ENCODE measurements around the gene KNDC1.

The KNDC1 gene

DNA sequence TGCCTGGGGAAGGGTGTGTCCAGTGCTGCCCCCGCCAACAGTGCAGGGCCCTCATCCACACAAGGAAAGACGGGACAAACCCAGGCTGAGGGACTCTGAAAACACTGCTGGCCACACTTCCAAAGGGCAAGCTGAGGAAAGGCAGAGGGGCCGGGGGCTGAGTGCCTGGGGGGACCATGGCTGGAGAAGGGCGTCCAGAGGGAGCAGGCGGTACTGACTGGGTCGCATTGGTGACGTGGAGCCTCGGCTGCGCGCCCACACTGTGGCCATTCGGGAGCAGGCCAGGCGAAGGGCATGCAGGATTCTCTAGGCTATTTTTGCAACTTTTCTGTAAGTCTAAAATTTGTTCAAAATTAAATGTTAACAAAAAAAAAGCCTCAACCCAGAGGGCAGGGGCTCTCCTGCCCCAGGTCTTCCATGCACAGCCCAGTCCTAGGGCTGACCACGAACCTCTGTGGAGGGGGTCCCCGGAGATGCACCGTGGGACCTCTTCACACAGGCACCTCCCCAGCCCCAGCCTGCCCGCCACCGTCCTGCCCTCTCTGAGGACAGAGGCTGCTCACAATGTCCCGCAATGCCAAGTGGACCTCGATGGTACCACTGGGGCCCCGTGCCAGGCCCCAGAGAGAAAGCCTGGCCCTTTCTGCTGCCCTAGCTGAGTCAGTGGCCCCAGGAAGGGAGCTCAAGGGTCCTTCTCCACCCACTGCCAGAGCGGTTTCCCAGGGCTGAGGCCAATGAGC is 106.2 kb downstream of the KNDC1 start:
- no peak for DNase-seq

DNA sequence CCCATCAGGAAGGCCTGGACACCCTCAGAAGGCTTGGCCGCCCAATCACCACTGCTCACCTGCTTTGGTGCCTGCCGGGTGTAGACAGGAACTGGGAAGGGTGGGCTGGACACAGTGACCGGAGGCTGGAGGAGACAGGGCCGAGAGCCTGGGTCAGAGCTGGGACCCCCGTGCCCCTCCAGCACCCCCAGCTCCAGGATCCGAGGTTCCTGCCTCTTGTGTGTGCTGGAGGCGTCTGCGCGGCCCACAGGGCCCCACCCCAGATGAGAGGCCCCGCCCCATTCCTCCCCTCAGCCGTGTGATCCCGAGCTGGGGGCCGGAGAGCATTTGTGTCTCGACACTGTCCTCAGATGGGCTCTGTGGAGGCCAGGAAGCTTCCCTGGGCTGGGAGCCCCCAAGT is 107.3 kb downstream of the KNDC1 start:
- DNase-seq, result no peak

DNA sequence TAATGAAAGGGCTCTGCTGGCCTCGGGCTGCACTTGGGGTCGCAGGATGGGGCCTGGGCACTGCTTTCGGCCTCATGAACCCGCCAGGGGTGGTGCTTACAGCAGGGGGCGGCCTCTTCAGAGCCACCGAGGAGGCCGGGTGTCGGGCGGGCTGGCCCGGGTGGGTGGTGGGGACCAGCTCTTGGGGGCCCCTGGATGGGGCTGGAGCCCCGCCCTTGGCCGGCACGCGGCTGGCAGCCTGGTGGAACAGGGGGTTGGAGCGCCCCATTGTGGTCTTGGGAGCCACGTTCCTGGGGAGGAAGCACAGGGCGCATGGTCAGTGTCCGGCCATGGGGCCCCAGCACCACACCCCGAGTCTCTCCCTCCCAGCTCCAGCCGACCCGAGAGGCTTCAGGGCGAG is 107.8 kb downstream of the KNDC1 start:
- no peak for DNase-seq

DNA sequence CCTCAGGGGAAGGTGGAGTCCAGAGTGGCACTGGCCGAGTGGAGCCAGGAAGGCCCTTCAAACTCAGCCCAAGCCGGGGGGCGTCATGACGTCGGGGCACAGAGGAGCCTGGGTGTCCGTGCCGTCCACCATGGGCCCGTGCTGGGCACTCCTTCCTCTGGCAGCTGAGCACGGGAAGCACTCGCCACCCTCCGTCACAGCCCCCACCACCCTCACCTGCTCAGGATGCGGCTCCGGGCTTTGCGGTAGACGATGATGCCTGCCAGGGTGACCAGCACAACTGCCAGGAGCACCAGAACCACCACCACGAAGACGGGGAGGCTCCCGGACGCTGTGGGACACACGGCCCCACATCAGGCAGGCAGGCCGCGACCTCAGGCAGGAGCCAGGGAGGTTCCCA is 108.5 kb downstream of the KNDC1 start:
- no peak for DNase-seq

DNA sequence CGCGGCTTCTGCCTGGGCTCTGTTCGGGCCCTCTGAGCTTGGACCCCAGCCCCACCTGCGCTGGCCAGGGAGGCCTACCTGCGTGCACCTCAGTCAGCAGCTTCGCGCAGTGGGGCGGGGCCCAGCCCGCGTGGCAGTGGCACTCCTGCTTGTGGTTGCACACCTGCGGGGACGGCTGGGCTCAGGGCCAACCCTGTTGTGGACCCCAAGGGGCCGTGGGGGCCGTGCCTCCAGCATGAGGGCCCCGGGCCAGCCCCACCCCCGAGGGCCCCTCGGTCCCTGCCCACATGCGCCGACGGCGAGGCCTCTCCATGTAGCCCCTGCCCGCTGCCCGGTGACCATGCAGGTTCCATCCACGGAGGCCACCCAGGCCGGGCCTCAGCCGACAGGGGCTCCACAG is 109.3 kb downstream of the KNDC1 start:
- no peak for DNase-seq

DNA sequence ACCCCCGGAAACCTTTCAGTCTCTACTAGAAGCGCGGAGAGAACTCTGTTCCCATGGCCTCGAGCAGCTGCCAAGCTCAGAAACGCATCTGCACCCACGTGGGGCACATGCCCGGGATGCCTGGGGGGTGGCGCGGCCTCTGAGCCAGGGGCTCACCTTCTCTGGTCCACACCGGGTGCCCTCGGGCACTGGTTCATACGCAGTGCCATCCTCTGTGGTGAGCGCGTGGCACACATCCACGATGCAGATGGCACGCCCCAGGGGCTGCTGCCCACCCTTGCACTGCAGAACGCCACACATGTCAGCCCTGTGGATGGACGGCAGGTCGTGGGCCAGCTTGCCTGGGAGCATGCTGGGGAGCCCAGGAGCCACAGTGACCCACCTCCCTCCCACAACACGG is 110.2 kb downstream of the KNDC1 start:
- DNase-seq, result no peak

DNA sequence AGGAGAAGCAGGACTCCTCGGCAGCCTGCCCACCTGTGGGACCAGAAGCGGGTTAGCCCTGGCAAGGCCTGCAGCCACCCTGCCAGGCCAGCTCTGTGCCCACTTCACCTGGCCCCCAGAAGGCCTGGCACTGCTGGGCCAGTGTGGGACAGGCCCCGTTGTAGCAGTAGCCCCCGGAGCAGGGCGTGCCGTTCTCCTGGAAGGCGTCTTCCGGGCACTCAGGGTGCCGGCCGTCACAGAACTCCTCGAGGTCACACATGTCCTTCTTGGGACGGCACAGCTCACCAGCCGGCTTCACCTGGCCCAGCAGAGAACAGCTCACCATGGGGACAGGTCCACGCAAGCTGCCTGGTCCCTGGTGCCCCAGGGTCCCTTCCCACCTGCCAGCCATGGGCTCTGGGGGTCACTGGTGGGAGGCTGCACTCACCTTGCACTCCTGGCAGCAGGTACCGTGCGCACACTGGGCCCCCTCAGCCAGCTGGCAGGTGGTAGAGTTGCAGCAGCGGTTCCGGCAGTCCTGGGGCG is 110.8 kb downstream of the KNDC1 start:
- no peak for DNase-seq

DNA sequence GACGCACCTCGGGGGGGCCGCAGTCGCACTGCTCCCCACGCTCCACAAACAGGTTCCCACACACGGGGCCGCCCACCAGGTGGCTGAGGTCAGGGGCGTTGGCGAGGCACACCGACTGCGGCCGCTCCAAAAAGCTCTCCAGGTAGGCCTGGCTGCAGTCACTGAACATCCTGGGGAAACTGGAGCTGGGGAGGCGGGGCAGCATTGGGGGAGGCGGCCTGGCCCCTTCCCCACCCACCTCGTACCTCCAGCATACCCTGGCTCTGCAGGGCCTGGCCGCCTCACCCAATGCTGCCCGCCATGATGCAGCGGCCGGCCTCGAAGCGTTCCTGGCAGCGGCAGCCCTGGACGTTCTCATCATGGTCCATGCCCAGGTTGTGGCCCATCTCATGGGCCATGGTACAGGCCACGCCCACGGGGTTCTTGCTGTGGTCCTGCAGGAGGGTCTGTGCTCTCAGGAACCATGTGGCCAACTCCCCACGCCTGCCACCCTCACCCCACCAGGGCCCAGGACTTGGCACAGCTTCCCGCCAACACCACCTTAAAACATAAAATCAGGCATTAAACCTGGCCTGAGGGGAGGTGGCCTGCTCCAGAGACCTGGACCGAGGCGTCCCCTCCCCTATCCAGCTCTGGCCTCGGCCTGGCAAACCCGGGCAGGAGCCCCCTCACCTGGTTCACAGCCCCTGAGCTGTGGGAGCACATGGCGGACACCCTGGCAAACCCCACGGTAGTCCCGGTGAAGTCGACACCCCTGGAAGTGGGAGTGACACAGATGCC is 111.7 kb downstream of the KNDC1 start:
- DNase-seq, result no peak

DNA sequence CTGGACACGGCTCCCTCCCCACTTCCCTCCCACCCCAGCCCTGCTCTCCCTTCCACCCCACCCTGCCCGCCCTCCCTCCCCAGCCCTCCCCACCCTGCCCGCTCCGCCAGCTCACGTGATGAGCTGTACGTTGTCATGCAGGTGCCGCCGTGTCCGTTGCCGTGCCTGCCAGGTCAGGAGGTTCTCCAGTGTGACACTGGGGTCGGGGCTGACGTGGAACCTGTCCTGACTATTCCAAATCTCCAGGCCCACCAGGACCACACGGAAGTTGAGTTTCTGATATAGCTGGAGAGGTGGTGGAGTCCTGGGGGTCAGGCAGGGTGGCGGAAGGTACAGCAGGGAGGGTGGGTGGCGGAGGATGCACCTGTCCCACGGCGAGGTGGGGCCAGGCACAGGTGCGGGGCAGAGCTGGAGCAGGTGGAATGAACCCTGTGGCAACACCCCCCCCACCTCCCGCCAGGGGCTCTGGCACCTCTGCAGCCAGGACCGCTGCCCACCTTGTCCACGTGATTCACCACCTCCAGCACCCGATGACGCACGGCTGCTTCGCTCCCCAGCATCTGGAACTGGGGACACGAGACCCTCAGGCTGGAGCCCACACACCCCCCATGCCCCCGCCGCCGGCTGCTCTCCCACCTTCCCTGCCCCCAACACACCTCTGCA is 112.4 kb downstream of the KNDC1 start:
- no peak for DNase-seq

DNA sequence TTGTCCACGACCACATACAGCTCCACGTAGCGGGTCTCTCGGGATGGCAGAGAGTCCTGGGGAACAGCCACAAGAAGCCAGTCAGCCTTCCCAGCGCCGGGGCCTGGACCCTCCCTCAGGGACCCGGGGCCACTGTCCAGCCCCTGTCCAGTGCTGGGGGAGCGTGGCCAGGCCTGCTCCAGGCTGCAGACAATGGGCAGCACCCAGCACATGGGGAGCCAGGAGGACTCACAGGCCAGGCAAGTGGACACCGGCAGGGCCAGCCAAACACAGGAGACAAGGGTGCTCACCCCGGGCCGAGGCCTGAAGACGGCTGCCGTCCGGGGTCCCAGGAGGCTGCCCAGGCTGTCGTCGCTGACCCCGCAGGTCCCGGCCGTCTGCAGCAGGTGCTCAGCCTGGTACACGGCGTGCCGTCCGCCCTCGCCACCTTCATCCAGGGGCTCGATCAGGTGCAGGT is 113.0 kb downstream of the KNDC1 start:
- no peak for DNase-seq

DNA sequence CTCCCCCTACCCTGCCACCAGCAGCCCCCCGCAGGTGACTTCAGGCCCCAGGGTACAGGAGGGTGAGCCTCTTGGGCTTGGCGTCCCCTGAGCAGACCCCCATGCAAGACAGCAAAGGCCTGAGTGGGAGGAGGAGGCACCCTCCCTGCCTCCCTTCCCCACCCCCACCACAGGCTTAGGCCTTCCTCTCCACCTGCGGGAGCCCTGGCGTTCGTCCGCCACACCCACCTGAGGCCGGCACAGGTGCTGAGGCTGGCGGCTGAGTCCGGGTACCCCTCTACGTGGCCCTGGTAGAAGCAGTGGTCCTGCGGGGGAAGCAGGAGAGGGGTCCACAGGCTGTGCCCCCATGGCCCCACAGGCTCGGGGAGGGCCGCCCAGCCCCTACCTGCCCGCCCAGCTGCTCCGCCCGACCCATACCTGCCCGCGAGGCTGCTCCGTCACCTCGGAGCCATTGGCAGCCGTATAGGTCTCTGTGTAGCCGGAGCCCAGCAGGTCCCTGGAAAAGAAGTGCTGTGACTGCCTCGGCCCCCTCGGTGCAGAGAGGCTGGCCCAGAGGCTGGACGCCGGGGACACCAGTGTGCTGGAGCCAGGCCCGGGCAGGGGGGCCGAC is 113.6 kb downstream of the KNDC1 start:
- DNase-seq, result no peak

DNA sequence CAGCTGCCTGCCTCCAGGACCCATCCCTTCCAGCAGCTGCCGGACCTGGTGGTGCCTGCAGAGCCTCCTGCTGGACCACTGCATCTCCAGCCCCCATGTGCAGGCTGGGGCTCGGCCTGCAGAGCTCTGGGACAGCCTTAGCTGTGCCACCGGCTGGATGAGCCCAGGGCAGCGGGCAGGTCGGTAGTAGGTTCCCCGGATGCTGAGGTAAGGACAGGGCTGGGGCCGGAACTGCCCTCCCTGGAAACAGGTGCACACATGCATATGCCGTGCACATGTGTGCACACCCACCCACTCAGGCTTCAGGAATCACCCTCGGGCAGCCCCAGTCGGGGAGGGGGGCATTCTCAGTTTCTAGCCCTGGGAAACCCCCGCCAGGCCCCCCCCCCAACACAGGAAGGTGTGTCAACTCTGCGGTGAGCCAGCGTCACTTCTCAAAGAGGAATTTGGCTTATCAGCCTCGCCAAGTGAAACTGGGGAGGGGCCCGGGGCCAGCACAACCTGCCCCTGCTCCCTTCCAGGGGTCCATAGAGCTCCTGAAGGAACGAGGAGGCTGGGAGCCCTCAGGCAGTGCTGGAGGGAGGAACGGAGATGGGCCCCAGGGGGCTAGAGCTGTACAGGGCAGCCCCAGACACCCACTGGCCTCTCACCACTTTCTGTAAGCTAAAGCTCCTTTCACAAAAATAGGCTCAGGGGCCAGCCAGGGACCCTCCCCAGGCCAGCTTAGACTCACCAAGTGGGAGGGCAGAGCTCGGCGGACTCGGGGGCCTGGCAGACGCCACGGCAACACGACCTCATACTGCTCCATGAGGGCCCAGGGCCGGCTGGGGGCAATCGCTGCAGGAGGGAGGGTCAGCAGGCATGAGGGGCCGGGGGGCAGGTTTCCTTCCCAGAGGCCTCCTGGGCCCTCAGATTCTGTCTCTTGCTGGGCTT is 115.0 kb downstream of the KNDC1 start:
- DNase-seq, result peak; percentile 46 to 68

DNA sequence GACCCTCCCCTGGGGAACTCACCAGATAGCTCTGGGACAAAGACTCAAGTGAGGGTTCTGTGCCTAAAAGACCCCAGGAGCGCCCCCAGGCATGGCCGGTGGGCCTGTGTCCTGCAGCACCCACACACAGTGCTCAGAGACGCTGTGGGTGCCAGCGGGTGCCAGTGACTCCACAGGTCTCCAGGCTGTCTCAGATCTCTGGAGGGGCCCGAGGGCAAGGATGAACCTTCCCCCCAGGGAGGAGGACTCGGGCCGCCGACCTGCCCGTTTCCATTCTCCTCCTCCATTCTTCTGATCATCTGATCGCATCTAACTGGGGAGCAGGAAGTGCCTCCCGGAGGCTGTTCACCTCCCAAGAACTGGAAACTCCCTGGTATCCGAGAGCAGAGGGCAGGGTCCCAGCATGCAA is 115.7 kb downstream of the KNDC1 start:
- peak in 1 of 2 experiments; percentile 16 for DNase-seq

All from Kasumi-1 (cell line).